ENCODE data around the gene LGALS16. TPM values are rescaled to one million over a fixed set of nuclear protein-coding genes. Genes with fewer than 3 reads are reported as not detected.

The LGALS16 gene
- total RNA-seq, 2 donors from 2014 or later: not detected

GRCh38 chr19:39641773-39642172 is 13.9 kb upstream of the LGALS16 start:
- 15% methylated on average over 1 of the region's 1 CpG for WGBS
- no peak for TF ChIP-seq CTCF (IDR thresholded peaks at IDR 0.05)
- no peak for TF ChIP-seq POLR2AphosphoS5 (IDR thresholded peaks at IDR 0.05)
- TF ChIP-seq POLR2A (IDR thresholded peaks at IDR 0.05): no peak
- no peak overlapping the region for H3K4me3 ChIP-seq
- DNase-seq (ENCODE audit: low spot score): no peak
- intact Hi-C loops (cut with DNase I): no loop called here
- H3K27ac ChIP-seq: no peak overlapping the region
- H3K4me1 ChIP-seq (replicated peaks): no peaks in the 10 kb centered on the region
- H3K9me3 ChIP-seq: no peaks in the 10 kb centered on the region
- H3K36me3 ChIP-seq: no peaks in the 10 kb centered on the region
- no peaks in the 10 kb centered on the region for H3K27me3 ChIP-seq (replicated peaks; ENCODE audit: insufficient read depth)

- Histone ChIP-seq H3K4me1 (replicated peaks) (no peaks in the 10 kb centered on the region), H3K4me3 (no peak overlapping the region), H3K27ac (no peak overlapping the region), H3K27me3 (replicated peaks; ENCODE audit: insufficient read depth) (no peaks in the 10 kb centered on the region), H3K36me3 (no peaks in the 10 kb centered on the region), H3K9me3 (no peaks in the 10 kb centered on the region)
- 72% methylated on average over 5 of the region's 5 CpGs for WGBS
- TF ChIP-seq CTCF (IDR thresholded peaks at IDR 0.05): no peak
- no peak for TF ChIP-seq POLR2A (IDR thresholded peaks at IDR 0.05)
- TF ChIP-seq POLR2AphosphoS5 (IDR thresholded peaks at IDR 0.05): no peak
- no peak for DNase-seq (ENCODE audit: low spot score)
- intact Hi-C loops (cut with DNase I): no loop called here
Measured at GRCh38 chr19:39643591-39643990, 12.1 kb upstream of the LGALS16 start.

GRCh38 chr19:39645800-39646411 is 9.8 kb upstream of the LGALS16 start:
- TF ChIP-seq POLR2A (IDR thresholded peaks at IDR 0.05): no peak

GRCh38 chr19:39647918-39648317 is 7.8 kb upstream of the LGALS16 start:
- Histone ChIP-seq H3K27me3 (replicated peaks; ENCODE audit: insufficient read depth) (no peaks in the 10 kb centered on the region), H3K27ac (no peak overlapping the region), H3K4me3 (no peak overlapping the region), H3K9me3 (no peaks in the 10 kb centered on the region), H3K36me3 (no peaks in the 10 kb centered on the region), H3K4me1 (replicated peaks) (no peaks in the 10 kb centered on the region)
- WGBS: 17% methylated on average over 3 of the region's 3 CpGs
- intact Hi-C loops (cut with DNase I): no loop called here
- TF ChIP-seq CTCF (IDR thresholded peaks at IDR 0.05) (no peak), POLR2AphosphoS5 (IDR thresholded peaks at IDR 0.05) (no peak), POLR2A (IDR thresholded peaks at IDR 0.05) (no peak)
- DNase-seq (ENCODE audit: low spot score): no peak

More at GRCh38 chr19:39645800-39646411, 9.8 kb upstream of the LGALS16 start:
- intact Hi-C loops (cut with DNase I): no loop called here
- WGBS: 24% methylated on average over 6 of the region's 6 CpGs
- Histone ChIP-seq H3K4me3 (no peak overlapping the region), H3K9me3 (no peaks in the 10 kb centered on the region), H3K4me1 (replicated peaks) (no peaks in the 10 kb centered on the region), H3K27me3 (replicated peaks; ENCODE audit: insufficient read depth) (no peaks in the 10 kb centered on the region), H3K36me3 (no peaks in the 10 kb centered on the region), H3K27ac (no peak overlapping the region)
- no peak for DNase-seq (ENCODE audit: low spot score)

- intact Hi-C loops (cut with DNase I): no loop called here
- Histone ChIP-seq H3K36me3 (no peaks in the 10 kb centered on the region), H3K9me3 (no peaks in the 10 kb centered on the region), H3K4me3 (no peak overlapping the region), H3K27me3 (replicated peaks; ENCODE audit: insufficient read depth) (no peaks in the 10 kb centered on the region), H3K4me1 (replicated peaks) (no peaks in the 10 kb centered on the region), H3K27ac (no peak overlapping the region)
- DNase-seq (ENCODE audit: low spot score): no peak
- TF ChIP-seq POLR2A (IDR thresholded peaks at IDR 0.05) (no peak), POLR2AphosphoS5 (IDR thresholded peaks at IDR 0.05) (no peak), CTCF (IDR thresholded peaks at IDR 0.05) (no peak)
- 81% methylated on average over 4 of the region's 4 CpGs for WGBS
Measured at GRCh38 chr19:39659791-39660190, 4.1 kb downstream of the LGALS16 start.
